ENCODE measurements around the gene ZBTB39.
A peak's percentile ranks its signal among the peaks of the same experiment; 100 is the strongest.
"Not testable (repeated sequence)": the region's sequence is repeated elsewhere in the genome, so short reads cannot be mapped to it uniquely, and the experiment has no call there.

ZBTB39 gene

DNA sequence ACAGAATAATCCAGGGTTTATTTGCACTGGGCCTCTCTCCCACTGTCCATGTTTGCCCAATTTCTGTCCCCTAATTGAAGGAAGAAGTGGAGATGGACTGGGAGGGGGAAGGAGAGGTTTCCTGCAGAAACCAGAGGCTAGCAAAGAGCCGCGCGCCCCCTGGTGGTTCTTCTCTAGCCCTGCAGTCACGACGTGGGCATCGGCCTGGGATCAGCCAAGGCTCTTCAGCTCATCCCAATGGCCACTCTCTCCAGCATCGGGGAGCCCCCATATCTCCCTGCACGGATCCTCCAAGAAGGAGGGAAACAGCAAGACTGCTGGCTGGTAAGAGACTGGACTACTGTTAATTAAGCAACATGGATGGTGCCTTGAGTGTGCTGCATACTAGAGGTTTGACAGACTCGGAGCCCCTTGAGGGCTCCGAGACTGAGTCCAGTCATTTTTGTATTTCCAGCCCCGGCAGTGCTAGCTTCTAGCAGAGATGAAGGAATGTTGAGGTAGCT, 18.7 kb downstream of the ZBTB39 start:
- H3K4me3 Mint-ChIP-seq: peak overlapping the region; percentile 35
- no peaks in the 10 kb centered on the region for H3K36me3 Mint-ChIP-seq
- H3K27ac Mint-ChIP-seq: no peak overlapping the region
- no peaks in the 10 kb centered on the region for H3K27me3 Mint-ChIP-seq
- H3K9me3 Mint-ChIP-seq: no peaks in the 10 kb centered on the region
- peak; percentile 69 to 73 for DNase-seq (ENCODE audit: low spot score in 2 of 2)
- H3K4me1 Mint-ChIP-seq: peaks cover 10% of the 10 kb centered on the region
- peak; percentile 76 for ATAC-seq (ENCODE audit: low read depth)

DNA sequence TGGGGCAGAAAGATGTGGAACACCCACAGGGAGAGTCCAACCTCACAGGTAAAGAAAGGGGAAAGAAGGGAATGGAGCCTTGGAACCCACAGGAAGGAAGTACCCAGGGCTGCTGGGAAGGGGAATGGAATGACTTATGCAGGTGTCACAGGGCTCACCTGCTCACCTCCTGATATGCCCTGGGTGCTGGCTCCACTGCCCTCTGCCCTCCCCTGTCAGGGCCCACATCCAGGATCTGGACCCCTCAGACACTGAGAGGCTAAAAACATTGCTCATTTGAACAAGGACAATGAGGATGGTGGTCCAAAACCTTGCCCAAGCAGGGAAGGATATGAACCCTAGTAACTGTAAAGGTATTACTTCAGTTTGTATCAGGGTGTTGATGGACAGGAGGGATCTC, 19.3 kb downstream of the ZBTB39 start:
- H3K27ac Mint-ChIP-seq: no peak overlapping the region
- peaks cover 10% of the 10 kb centered on the region for H3K4me1 Mint-ChIP-seq
- H3K27me3 Mint-ChIP-seq: no peaks in the 10 kb centered on the region
- ATAC-seq (ENCODE audit: low read depth) (no peak), DNase-seq (ENCODE audit: low spot score in 2 of 2) (no peak)
- peak overlapping the region; percentile 35 for H3K4me3 Mint-ChIP-seq
- no peaks in the 10 kb centered on the region for H3K36me3 Mint-ChIP-seq
- no peaks in the 10 kb centered on the region for H3K9me3 Mint-ChIP-seq

GRCh38 chr12:56985714-56986113, 20.6 kb downstream of the ZBTB39 start:
- ATAC-seq (ENCODE audit: low read depth); DNase-seq (ENCODE audit: low spot score in 2 of 2); H3K4me3 Mint-ChIP-seq; H3K4me1 Mint-ChIP-seq; H3K27ac Mint-ChIP-seq; H3K27me3 Mint-ChIP-seq; H3K36me3 Mint-ChIP-seq; H3K9me3 Mint-ChIP-seq: not testable (repeated sequence)

DNA sequence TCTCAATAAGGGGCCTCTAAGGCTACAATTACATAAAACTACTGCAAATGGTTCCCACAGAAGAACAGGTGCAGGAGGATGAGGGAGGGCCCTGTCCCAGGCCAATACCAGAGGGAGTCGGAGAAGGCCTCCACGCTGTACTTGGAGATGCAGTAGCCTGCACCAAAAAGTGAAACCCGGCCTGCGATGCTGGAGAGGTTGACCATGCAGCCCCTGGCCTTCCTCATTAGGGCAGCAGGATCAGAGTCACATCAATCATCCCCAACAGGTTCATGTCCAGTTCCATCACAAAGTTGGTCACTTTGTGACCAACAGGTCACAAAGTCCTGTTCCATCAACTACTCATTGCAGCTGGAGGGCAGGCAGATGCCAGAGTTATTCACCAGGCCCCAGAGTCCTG, 23.0 kb downstream of the ZBTB39 start:
- no peaks in the 10 kb centered on the region for H3K9me3 Mint-ChIP-seq
- H3K27ac Mint-ChIP-seq: no peak overlapping the region
- H3K4me3 Mint-ChIP-seq: no peak overlapping the region
- no peaks in the 10 kb centered on the region for H3K36me3 Mint-ChIP-seq
- H3K27me3 Mint-ChIP-seq: no peaks in the 10 kb centered on the region
- DNase-seq (ENCODE audit: low spot score in 2 of 2) (no peak), ATAC-seq (ENCODE audit: low read depth) (no peak)
- peaks cover 5% of the 10 kb centered on the region for H3K4me1 Mint-ChIP-seq

- DNase-seq (ENCODE audit: low spot score in 2 of 2); H3K9me3 Mint-ChIP-seq; H3K36me3 Mint-ChIP-seq; H3K4me1 Mint-ChIP-seq; H3K27me3 Mint-ChIP-seq; ATAC-seq (ENCODE audit: low read depth); H3K27ac Mint-ChIP-seq; H3K4me3 Mint-ChIP-seq: not testable (repeated sequence)
Observed at GRCh38 chr12:56982578-56983236, 23.6 kb downstream of the ZBTB39 start.

- no peak for ATAC-seq (ENCODE audit: low read depth)
- H3K27me3 Mint-ChIP-seq: no peaks in the 10 kb centered on the region
- H3K27ac Mint-ChIP-seq: no peak overlapping the region
Observed at GRCh38 chr12:56980941-56981530, 25.3 kb downstream of the ZBTB39 start.

DNA sequence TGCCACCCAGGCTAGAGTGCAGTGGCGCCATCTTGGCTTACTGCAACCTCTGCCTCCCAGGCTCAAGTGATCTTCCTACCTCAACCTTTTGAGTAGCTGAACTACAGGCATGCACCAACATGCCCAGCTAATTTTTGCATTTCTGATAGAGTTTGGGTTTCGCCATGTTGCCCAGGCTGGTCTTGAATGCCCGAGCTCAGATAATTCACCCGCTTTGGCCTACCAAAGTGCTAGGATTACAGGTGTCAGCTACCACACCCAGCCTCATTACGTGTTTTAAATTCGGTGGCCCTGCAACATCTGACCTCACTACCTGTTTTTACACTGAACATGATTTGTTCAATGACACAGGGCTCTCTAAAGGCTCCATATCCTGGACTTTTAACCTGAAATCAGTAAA, 26.1 kb downstream of the ZBTB39 start:
- Mint-ChIP-seq H3K9me3 (no peaks in the 10 kb centered on the region), H3K27ac (no peak overlapping the region), H3K4me3 (no peak overlapping the region), H3K36me3 (peaks cover 4% of the 10 kb centered on the region), H3K4me1 (no peaks in the 10 kb centered on the region), H3K27me3 (no peaks in the 10 kb centered on the region)
- no peak for ATAC-seq (ENCODE audit: low read depth)
- DNase-seq (ENCODE audit: low spot score in 2 of 2): no peak

More at GRCh38 chr12:56980941-56981530, 25.3 kb downstream of the ZBTB39 start:
- no peaks in the 10 kb centered on the region for H3K4me1 Mint-ChIP-seq
- H3K36me3 Mint-ChIP-seq: peaks cover 4% of the 10 kb centered on the region
- H3K4me3 Mint-ChIP-seq: no peak overlapping the region
- no peaks in the 10 kb centered on the region for H3K9me3 Mint-ChIP-seq
- no peak for DNase-seq (ENCODE audit: low spot score in 2 of 2)

- no peaks in the 10 kb centered on the region for H3K4me1 Mint-ChIP-seq
- H3K9me3 Mint-ChIP-seq: no peaks in the 10 kb centered on the region
- no peak overlapping the region for H3K27ac Mint-ChIP-seq
- H3K36me3 Mint-ChIP-seq: peaks cover 4% of the 10 kb centered on the region
- no peaks in the 10 kb centered on the region for H3K27me3 Mint-ChIP-seq
- no peak overlapping the region for H3K4me3 Mint-ChIP-seq
- DNase-seq (ENCODE audit: low spot score in 2 of 2): no peak
- no peak for ATAC-seq (ENCODE audit: low read depth)
Observed at GRCh38 chr12:56979628-56980027, 26.7 kb downstream of the ZBTB39 start.

GRCh38 chr12:56978397-56979138, 27.8 kb downstream of the ZBTB39 start:
- Mint-ChIP-seq H3K4me1 (no peaks in the 10 kb centered on the region), H3K27me3 (no peaks in the 10 kb centered on the region), H3K9me3 (no peaks in the 10 kb centered on the region), H3K36me3 (peaks cover 4% of the 10 kb centered on the region), H3K4me3 (no peak overlapping the region), H3K27ac (no peak overlapping the region)
- DNase-seq (ENCODE audit: low spot score in 2 of 2) (no peak), ATAC-seq (ENCODE audit: low read depth) (no peak)

GRCh38 chr12:56977361-56977760, 29.0 kb downstream of the ZBTB39 start:
- not testable (repeated sequence) for H3K4me3 Mint-ChIP-seq; H3K36me3 Mint-ChIP-seq; H3K27me3 Mint-ChIP-seq; H3K27ac Mint-ChIP-seq; ATAC-seq (ENCODE audit: low read depth); H3K9me3 Mint-ChIP-seq; H3K4me1 Mint-ChIP-seq; DNase-seq (ENCODE audit: low spot score in 2 of 2)

GRCh38 chr12:56974224-56974623, 32.1 kb downstream of the ZBTB39 start:
- not testable (repeated sequence) for H3K27me3 Mint-ChIP-seq; H3K4me1 Mint-ChIP-seq; H3K4me3 Mint-ChIP-seq; H3K9me3 Mint-ChIP-seq; DNase-seq (ENCODE audit: low spot score in 2 of 2); H3K27ac Mint-ChIP-seq; H3K36me3 Mint-ChIP-seq; ATAC-seq (ENCODE audit: low read depth)

GRCh38 chr12:56968910-56969309, 37.4 kb downstream of the ZBTB39 start:
- not testable (repeated sequence) for H3K4me1 Mint-ChIP-seq; H3K4me3 Mint-ChIP-seq; H3K36me3 Mint-ChIP-seq; DNase-seq (ENCODE audit: low spot score in 2 of 2); ATAC-seq (ENCODE audit: low read depth); H3K9me3 Mint-ChIP-seq; H3K27me3 Mint-ChIP-seq; H3K27ac Mint-ChIP-seq

DNA sequence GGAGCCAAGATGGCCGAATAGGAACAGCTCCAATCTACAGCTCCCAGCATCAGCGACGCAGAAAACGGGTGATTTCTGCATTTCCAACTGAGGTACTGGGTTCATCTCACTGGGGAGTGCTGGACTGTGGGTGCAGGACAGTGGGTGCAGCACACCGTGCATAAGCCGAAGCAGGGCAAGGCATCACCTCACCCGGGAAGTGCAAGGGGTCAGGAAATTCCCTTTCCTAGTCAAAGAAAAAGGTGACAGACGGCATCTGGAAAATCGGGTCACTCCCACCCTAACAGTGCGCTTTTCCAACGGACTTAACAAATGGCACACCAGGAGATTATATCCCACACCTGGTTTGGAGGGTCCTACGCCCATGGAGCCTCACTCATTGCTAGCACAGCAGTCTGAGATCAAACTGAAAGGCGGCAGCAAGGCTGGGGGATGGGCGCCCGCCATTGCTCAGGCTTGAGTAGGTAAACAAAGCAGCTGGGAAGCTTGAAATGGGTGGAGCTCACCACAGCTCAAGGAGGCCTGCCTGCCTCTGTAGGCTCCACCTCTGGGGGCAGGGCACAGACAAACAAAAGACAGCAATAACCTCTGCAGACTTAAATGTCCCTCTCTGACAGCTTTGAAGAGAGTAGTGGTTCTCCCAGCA, 40.2 kb downstream of the ZBTB39 start:
- H3K27ac Mint-ChIP-seq; H3K4me1 Mint-ChIP-seq; H3K27me3 Mint-ChIP-seq; ATAC-seq (ENCODE audit: low read depth); H3K36me3 Mint-ChIP-seq; H3K9me3 Mint-ChIP-seq; H3K4me3 Mint-ChIP-seq; DNase-seq (ENCODE audit: low spot score in 2 of 2): not testable (repeated sequence)

DNA sequence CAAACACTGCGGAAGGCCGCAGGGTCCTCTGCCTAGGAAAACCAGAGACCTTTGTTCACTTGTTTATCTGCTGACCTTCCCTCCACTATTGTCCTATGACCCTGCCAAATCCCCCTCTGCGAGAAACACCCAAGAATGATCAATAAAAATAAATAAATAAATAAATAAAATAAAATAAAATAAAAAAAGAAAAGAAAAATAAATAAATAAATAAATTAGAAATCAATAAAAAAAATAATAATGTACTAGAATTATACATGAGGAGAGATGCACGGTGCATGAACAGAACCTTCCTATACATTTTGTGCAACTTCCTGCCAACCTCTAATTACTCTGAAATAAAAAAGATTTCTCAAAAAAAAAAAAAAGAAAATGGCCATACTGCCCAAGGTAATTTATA, 41.2 kb downstream of the ZBTB39 start:
- DNase-seq (ENCODE audit: low spot score in 2 of 2); H3K4me3 Mint-ChIP-seq; H3K9me3 Mint-ChIP-seq: not testable (repeated sequence)

More for the DNA sequence above, 41.2 kb downstream of the ZBTB39 start:
- H3K27me3 Mint-ChIP-seq; H3K27ac Mint-ChIP-seq; H3K36me3 Mint-ChIP-seq; H3K4me1 Mint-ChIP-seq; ATAC-seq (ENCODE audit: low read depth): not testable (repeated sequence)

Measured in memory B cell (primary cell).